Activated CD8-positive, alpha-beta memory T cell treated with anti-CD3 and anti-CD28 coated beads, Interleukin-2, amount 10 ng/mL, durations not matched to agents 7 days and 5 days (primary cell): ENCODE measurements around the gene RFTN2. TPM values are rescaled to one million over a fixed set of nuclear protein-coding genes. Genes with fewer than 3 reads are reported as not detected.

ENCODE experiments used
- ATAC-seq: fragments of 150-1000 bp; cut with Tn5 transposase; one replicate; pipeline ENCODE4 v1.10.0; 2021; ENCODE audit warnings: moderate library complexity
- CTCF ChIA-PET: fragments of 350-600 bp; sonication (Branson Sonifier 250); formaldehyde crosslinking; loops from one replicate; lab custom pipeline; 2021; ENCODE audit warnings: antibody characterized with exemption; lab: Charles Lee
- DNase-seq: peaks from one replicate; pipeline ENCODE4 v3.0.0-alpha.2; 2020
- H3K27ac Mint-ChIP-seq: one replicate; pipeline ENCODE4 v1.8.0; 2021; ENCODE audit warnings: mild to moderate bottlenecking, mixed read lengths
- H3K27me3 Mint-ChIP-seq: one replicate; pipeline ENCODE4 v1.8.0; 2021; ENCODE audit warnings: mixed read lengths
- H3K36me3 Mint-ChIP-seq: one replicate; pipeline ENCODE4 v1.8.0; 2021; ENCODE audit warnings: mild to moderate bottlenecking, mixed read lengths
- H3K4me1 Mint-ChIP-seq: one replicate; pipeline ENCODE4 v1.8.0; 2021; ENCODE audit warnings: mixed read lengths
- H3K4me3 Mint-ChIP-seq: one replicate; pipeline ENCODE4 v1.8.0; 2021; ENCODE audit warnings: mild to moderate bottlenecking, moderate library complexity, mixed read lengths
- H3K9me3 Mint-ChIP-seq: one replicate; pipeline ENCODE4 v1.8.0; 2022; ENCODE audit warnings: low read depth, mixed read lengths
- total RNA-seq, 2 experiments: library from RNA; stranded (reverse); gene quantifications; one replicate each; pipeline ENCODE4 v1.2.3, GENCODE V29; 2021

The RFTN2 gene
- total RNA-seq, 2 experiments from 2014 or later = not detected

DNA sequence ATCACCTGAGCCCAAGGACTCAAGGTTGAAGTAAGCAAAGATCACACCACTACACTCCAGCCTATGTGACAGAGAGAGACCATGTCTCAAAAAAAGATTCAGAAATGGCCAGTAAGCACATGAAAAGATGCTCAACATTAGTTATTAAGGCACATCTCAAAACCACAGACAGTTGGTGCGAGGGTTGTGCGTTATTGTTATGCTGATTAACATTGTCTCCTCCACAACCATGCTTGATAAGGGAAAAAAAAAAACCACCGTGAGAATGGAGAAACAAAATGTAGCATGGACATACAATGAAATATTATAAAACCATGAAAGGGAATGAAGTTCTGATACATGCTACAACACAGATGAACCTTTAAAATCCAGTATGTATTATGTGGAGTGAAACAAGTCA, 132.2 kb downstream of the RFTN2 start:
- no peak for DNase-seq
- ATAC-seq = no peak
- Mint-ChIP-seq H3K9me3 (no peaks in the 10 kb centered on the region), H3K4me3 (no peak overlapping the region), H3K36me3 (peaks cover 53% of the 10 kb centered on the region), H3K4me1 (peaks cover 11% of the 10 kb centered on the region), H3K27me3 (no peaks in the 10 kb centered on the region), H3K27ac (no peak overlapping the region)
- CTCF ChIA-PET = no interaction called here

DNA sequence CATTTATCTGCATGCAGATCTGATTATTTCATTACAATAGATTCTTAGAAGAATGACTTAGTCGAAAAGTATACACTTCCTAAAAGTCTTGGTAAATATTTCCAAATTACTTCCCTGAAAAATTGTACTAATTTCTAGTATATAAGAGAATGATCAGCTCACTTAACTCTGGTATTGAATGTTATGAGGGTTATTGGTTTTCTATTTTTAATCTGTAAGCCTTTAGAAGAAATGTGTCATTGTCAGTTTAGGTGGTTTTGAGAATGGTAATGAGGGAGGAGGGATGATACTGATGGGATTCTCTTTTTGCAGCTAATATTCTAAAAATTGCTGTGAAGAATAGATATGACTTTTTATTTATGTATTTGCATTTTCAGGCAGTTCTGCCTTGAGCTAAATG, 135.7 kb downstream of the RFTN2 start:
- Mint-ChIP-seq H3K4me3 (no peak overlapping the region), H3K27ac (no peak overlapping the region), H3K27me3 (no peaks in the 10 kb centered on the region), H3K36me3 (peaks cover 57% of the 10 kb centered on the region), H3K4me1 (peaks cover 15% of the 10 kb centered on the region), H3K9me3 (no peaks in the 10 kb centered on the region)
- CTCF ChIA-PET = no interaction called here
- no peak for ATAC-seq
- no peak for DNase-seq

GRCh38 chr2:197538412-197538811, 137.0 kb downstream of the RFTN2 start:
- Mint-ChIP-seq H3K4me3 (no peak overlapping the region), H3K27ac (no peak overlapping the region), H3K36me3 (peaks cover 62% of the 10 kb centered on the region), H3K9me3 (no peaks in the 10 kb centered on the region), H3K4me1 (peaks cover 25% of the 10 kb centered on the region), H3K27me3 (no peaks in the 10 kb centered on the region)
- DNase-seq (no peak), ATAC-seq (no peak)
- CTCF ChIA-PET = no interaction called here

Other genes starting within 250 kb of the RFTN2 start
- 100 to 1,000 TPM; 266 to 298 TPM for gene SF3B1, start 240.6 kb downstream of the RFTN2 start, total RNA-seq
- gene COQ10B, start 222.0 kb downstream of the RFTN2 start, total RNA-seq = 10 to 100 TPM; 25.9 to 26.6 TPM
- 100 to 1,000 TPM; 298 to 427 TPM for gene HSPD1, start 175.7 kb downstream of the RFTN2 start, total RNA-seq
- gene HSPE1, start 175.2 kb downstream of the RFTN2 start, total RNA-seq = 100 to 1,000 TPM; 149 to 170 TPM
- gene MOB4, start 159.5 kb downstream of the RFTN2 start, total RNA-seq = 10 to 100 TPM; 18.0 to 24.5 TPM
- gene MARS2, start 29.8 kb upstream of the RFTN2 start, total RNA-seq = 10 to 100 TPM; 17.8 to 22.0 TPM
- gene BOLL, start 109.7 kb upstream of the RFTN2 start, total RNA-seq = not detected
- gene PLCL1, start 129.0 kb upstream of the RFTN2 start, total RNA-seq = under 1 TPM; 0.20 to 0.26 TPM